Stomach (tissue), 4 donors: ENCODE measurements around the gene NT5DC4.

Experiments used
- CTCF ChIP-seq, 7 experiments: fragments of 450-650 bp in 4 of 7; fragments of 200-600 bp in 3 of 7; sonication (generic) in 3 of 7; IDR thresholded peaks; one replicate each; pipeline ENCODE4 v1.5.1; 2016 to 2019; ENCODE audit warnings: antibody characterized with exemption in 7 of 7, control low read depth in 2 of 7, mild to moderate bottlenecking in 1 of 7
- POLR2A ChIP-seq, 4 donors: fragments of 450-650 bp; IDR thresholded peaks; one replicate each; pipeline ENCODE4 v1.6.1; 2016; ENCODE audit warnings: antibody characterized with exemption in 4 of 4, control low read depth in 2 of 4, mild to moderate bottlenecking in 1 of 4, moderate library complexity in 1 of 4

DNA sequence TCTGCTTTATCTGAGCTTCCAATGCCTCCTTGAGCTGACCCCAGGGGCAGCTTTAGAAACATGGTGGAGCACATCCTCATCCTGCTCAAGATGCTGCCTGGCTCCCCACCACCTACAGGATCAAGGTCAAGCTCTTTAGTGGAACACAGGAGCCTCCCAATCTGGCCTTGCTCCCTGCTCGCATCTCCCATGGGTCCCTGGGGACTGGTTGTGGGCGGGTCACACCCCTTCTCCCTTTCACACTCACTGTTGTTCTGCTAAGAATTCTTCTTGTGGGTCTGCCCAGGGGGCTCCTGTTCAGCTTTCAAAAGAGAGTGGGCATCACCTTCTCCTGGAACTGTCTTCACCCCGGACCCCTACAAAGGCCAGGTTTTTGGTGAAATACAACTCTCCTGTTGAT lies 8.4 kb upstream of the NT5DC4 start:
- TF ChIP-seq POLR2A (IDR thresholded peaks at IDR 0.05) (no peak), CTCF (IDR thresholded peaks at IDR 0.05) (no peak)
